GM13976 (cell line): ENCODE results near the gene TRAF3.

Experiments
- DNase-seq: peaks from one replicate; pipeline ENCODE4 v3.0.0; 2012; ENCODE audit warnings: low spot score
- in situ Hi-C: fragments of 300-500 bp; cut with MboI; formaldehyde crosslinking; loops from one replicate; pipeline ENCODE4 v1.12.0; 2022; ENCODE audit warnings: low sequenced_read_pairs, mixed read lengths, inconsistent platforms; ENCODE audit not compliant: unreplicated experiment
- TF ChIP-seq, protein P1 (sequence below): IDR thresholded peaks from 2 replicates; pipeline ENCODE4 v1.5.1; 2012; ENCODE audit warnings: borderline replicate concordance, mild to moderate bottlenecking; ENCODE audit not compliant: insufficient read depth; ENCODE audit errors: extremely low read depth, missing control alignments, control extremely low read depth

TRAF3 gene

DNA sequence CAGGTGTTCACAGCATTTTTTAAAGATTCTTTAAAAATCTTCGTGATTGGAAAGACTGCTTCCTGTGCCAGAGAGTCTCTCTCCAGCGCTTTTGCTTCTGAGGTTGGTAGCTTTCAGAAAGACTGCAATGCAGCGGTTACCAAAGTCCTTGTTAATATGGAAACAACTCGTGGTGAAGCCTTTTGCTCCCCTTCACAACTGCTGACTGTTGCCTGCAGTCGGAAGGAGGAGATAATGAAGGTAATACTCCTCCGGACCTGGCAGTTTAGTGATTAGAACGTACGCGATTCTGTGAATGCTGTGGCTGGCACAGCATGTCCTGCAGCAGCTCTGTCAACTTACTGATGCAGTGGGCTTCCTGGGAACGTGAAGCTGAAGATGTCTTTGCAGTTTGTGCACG lies 50.9 kb downstream of the TRAF3 start:
- no peak for DNase-seq
- in situ Hi-C loops, result no loop called here
- TF ChIP-seq, protein P1, sequence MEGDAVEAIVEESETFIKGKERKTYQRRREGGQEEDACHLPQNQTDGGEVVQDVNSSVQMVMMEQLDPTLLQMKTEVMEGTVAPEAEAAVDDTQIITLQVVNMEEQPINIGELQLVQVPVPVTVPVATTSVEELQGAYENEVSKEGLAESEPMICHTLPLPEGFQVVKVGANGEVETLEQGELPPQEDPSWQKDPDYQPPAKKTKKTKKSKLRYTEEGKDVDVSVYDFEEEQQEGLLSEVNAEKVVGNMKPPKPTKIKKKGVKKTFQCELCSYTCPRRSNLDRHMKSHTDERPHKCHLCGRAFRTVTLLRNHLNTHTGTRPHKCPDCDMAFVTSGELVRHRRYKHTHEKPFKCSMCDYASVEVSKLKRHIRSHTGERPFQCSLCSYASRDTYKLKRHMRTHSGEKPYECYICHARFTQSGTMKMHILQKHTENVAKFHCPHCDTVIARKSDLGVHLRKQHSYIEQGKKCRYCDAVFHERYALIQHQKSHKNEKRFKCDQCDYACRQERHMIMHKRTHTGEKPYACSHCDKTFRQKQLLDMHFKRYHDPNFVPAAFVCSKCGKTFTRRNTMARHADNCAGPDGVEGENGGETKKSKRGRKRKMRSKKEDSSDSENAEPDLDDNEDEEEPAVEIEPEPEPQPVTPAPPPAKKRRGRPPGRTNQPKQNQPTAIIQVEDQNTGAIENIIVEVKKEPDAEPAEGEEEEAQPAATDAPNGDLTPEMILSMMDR, result no peak

DNA sequence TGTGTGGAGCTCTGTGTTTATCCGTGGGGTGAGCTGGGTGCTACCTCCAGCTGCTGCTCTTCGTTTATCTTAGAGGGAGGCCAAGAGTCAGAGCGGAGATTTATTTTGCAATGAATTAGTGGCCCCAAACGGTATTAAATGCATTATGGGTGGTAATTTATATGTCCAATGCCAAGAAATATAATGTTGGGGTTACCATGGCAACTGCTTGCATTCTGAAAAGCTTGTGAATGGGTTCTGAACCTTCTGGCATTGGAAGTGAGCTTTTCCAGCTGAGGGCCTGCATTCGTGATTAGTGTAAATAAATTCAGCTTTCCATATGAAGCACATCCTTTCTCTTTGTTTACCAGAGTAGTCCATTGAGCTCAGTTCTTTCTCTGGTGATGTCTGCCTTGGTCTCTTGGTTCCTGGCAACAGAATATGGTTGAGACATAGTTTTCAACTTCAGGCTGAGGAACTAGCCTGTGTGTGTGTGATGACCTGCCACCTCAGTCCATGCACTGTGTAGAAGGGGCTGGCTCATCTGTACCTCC lies 51.8 kb downstream of the TRAF3 start:
- in situ Hi-C loops, result no loop called here
- no peak for DNase-seq
- TF ChIP-seq, protein P1, result no peak

DNA sequence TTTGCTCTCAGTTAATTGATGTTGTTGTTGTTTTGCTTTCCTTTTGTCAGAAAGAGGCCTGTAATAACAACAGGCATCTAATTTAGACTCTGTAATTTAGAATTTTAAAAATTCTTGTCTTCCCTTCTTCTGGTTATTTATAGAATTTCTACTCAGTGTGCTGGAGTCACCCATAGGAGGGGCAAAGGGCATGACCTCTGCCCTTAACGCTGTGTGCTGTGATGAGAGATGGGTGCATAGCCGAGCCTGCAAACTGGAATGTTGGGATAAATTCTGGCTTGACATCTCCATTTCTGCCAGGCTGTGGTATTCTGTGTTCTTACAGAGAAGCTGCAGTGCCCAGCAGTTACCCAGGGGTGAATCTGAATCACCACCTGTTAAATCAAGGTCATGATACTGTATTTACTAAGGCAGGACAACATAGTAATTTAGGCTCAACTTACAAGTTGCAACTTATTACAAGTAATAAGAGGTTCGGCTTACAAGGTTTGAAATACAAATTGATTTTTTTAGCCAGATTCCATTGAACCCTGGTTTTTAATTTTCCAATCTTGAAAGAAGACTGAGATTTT lies 53.3 kb downstream of the TRAF3 start:
- TF ChIP-seq, protein P1, result no peak
- no peak for DNase-seq
- in situ Hi-C loops, result no loop called here

GRCh38 chr14:102831163-102831804 lies 54.0 kb downstream of the TRAF3 start:
- no peak for DNase-seq
- TF ChIP-seq, protein P1, result no peak
- in situ Hi-C loops, result no loop called here

DNA sequence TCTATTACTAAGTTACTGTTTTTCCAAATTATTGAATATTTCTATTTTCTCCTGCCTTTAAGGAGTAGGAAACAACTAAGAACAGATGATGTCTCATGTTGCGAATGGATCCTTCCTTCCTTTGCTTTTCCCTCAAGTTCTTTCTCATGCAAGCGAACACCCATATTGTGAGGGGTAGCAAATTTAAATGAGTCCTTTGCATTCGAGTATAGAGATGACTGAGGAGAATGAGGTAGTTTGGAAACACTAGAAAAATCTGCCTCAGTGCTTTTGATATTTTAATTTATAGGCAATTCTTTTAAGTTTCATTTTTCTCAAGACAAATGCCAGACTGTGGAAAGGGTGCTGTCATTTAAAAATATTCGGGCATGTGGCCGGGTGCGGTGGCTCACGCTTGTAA lies 56.1 kb downstream of the TRAF3 start:
- in situ Hi-C loops, result no loop called here
- TF ChIP-seq, protein P1, result no peak
- no peak for DNase-seq

DNA sequence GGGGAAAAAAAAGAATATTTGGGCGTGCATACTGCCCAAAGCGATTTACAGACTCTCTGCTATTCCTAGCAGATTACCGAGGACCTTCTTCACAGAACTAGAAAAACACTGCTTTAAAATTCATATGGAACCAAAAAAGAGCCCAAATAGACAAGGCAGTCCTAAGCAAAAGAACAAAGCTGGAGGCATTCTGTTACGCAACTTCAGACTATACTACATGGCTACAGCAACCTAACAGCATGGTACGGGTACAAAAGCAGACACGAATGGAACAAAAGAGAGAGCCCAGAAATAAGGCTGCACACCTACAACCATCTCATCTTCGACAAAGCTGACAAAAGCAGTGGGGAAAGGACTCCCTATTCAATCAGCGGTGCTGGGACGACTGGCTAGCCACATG lies 56.7 kb downstream of the TRAF3 start:
- no peak for DNase-seq
- TF ChIP-seq, protein P1, result no peak

More for the DNA sequence above, 56.7 kb downstream of the TRAF3 start:
- in situ Hi-C loops, result no loop called here
